C4-2B (cell line): ENCODE measurements around the gene WNT1.

ENCODE experiments used
- H3K27ac ChIP-seq: fragments of 450-650 bp; 2 replicates; pipeline ENCODE4 v1.5.1; 2017
- CTCF ChIP-seq: fragments of 450-650 bp; conservative IDR thresholded peaks from 2 replicates; pipeline ENCODE4 v1.5.1; 2017; ENCODE audit warnings: mild to moderate bottlenecking
- ZFX ChIP-seq: fragments of 450-650 bp; IDR thresholded peaks from 2 replicates; pipeline ENCODE4 v1.6.1; 2017

The WNT1 gene

GRCh38 chr12:49026101-49026500 lies 48.0 kb downstream of the WNT1 start:
- H3K27ac ChIP-seq: no peak overlapping the region
- TF ChIP-seq ZFX (no peak), CTCF (no peak)

DNA sequence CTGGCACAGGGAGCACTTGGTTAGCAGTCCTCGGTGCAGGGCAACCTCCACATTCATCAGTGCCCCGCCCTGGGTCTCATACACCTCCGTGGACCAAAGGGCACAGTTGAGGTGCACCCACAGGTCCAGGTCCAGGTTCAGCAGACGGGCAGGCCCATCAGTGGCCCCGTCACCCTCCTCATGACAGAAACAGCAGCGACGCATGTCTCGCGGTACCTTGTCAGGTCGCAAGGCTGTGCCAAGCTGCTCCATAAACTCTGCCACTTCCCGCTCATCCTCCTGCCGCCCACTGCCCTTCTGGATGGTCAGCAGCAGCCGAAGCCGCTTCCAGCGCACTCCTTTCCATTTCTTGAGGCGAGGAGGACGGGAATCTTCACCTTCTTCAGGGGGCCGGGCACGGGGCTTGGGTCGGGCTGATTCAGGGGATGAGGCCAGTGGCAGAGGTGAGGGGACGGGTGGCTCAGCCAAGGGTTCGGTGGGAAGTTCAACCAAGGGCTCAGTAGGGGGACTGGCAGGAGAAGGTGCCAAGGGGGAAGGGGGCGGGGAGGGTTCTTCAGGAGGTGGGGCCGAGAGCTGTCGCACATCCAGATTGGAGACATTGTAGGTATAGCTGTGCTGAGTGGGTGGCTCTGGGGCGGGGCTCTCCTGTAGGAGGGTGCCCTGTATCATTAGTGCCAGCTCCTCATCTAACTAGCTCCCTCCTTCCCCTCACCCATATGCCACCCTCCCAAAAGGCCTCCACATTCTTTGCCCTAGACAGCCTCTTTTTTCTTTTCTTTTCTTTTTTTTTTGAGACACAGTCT lies 48.8 kb downstream of the WNT1 start:
- TF ChIP-seq ZFX (no peak), CTCF (no peak)
- H3K27ac ChIP-seq: no peak overlapping the region

GRCh38 chr12:49027846-49028555 lies 49.9 kb downstream of the WNT1 start:
- TF ChIP-seq CTCF: no peak
- no peak for TF ChIP-seq ZFX
- no peak overlapping the region for H3K27ac ChIP-seq

- H3K27ac ChIP-seq: no peak overlapping the region
- TF ChIP-seq ZFX: no peak
- TF ChIP-seq CTCF: no peak
Observed at GRCh38 chr12:49028666-49029275, 50.6 kb downstream of the WNT1 start.

- H3K27ac ChIP-seq: no peak overlapping the region
Observed at GRCh38 chr12:49030119-49030518, 52.0 kb downstream of the WNT1 start.

DNA sequence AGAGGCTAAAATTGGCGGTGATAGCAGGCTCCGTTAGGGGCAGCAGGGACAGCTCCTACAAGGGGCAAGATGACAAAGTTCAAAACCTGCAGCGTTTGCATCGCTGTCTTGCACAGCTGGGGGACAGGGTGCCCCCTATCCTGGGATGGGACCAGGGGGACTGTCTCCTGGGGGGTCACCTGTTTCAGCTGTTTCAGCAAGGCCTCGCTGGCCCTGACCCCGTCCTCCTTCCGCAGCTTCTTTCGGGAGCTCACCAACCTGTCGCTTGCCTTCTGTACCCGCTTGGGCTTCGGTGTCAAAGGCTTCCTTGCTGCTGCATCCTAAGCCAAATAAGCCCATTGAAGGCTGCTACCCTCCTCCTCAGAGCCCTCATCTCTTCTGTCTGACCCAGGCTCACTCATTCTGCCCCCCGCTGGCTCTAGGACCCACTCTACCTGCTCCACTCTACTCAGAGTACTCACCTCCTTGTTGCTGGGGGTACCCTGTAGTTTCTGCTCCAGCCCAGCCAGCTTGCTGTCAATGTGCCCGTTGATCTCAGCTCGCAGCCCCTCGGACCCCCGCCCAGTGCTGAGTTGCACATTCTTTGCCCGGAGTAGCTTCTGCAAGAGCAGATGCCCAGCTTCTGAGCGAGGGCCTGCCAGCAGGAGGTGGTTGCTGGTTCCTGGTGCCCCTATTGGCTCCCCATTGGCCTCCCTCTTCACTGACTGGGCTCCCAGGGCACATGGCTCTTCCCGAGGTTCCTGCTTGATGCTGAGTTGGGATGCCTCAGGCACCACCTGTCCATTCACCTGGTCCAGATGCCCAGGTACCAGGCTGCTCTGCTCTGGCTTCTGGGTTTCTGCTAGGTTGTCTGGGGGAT lies 52.8 kb downstream of the WNT1 start:
- TF ChIP-seq CTCF (no peak), ZFX (no peak)
- H3K27ac ChIP-seq: no peak overlapping the region

More at GRCh38 chr12:49030119-49030518, 52.0 kb downstream of the WNT1 start:
- TF ChIP-seq CTCF (no peak), ZFX (no peak)
